GM23248 (cell line): Measurements from ENCODE around the gene GSTT2. TPM values are rescaled to one million over a fixed set of nuclear protein-coding genes. Genes with fewer than 3 reads are reported as not detected.
"Not testable (repeated sequence)": the region's sequence is repeated elsewhere in the genome, so short reads cannot be mapped to it uniquely, and the experiment has no call there.

Source experiments
- DNase-seq: peaks from one replicate; pipeline ENCODE4 v3.0.0-alpha.2; 2015
- H2AFZ ChIP-seq: fragments of 200-600 bp; sonication (generic); 2 replicates; pipeline ENCODE4 v1.6.1; 2016; ENCODE audit warnings: antibody characterized with exemption
- H3F3A ChIP-seq: fragments of 200-600 bp; sonication (generic); 2 replicates; pipeline ENCODE4 v1.6.1; 2016; ENCODE audit warnings: mild to moderate bottlenecking, antibody characterized with exemption, mixed run types; ENCODE audit not compliant: insufficient read depth
- H3K27ac ChIP-seq: fragments of 200-600 bp; sonication (generic); 2 replicates; pipeline ENCODE4 v1.5.1; 2016; ENCODE audit warnings: mild to moderate bottlenecking
- H3K27me3 ChIP-seq: fragments of 200-600 bp; sonication (generic); replicated peaks from 2 replicates; pipeline ENCODE4 v1.6.1; 2016; ENCODE audit warnings: mild to moderate bottlenecking; ENCODE audit not compliant: insufficient read depth
- H3K36me3 ChIP-seq: fragments of 200-600 bp; sonication (generic); 2 replicates; pipeline ENCODE4 v1.6.1; 2016; ENCODE audit warnings: low read depth, mild to moderate bottlenecking
- H3K4me1 ChIP-seq: fragments of 200-600 bp; sonication (generic); 2 replicates; pipeline ENCODE4 v1.6.1; 2016; ENCODE audit warnings: mild to moderate bottlenecking; ENCODE audit not compliant: insufficient read depth
- H3K4me2 ChIP-seq: fragments of 200-600 bp; sonication (generic); one replicate; pipeline ENCODE4 v1.6.1; 2016; ENCODE audit warnings: mild to moderate bottlenecking; ENCODE audit not compliant: unreplicated experiment
- H3K4me3 ChIP-seq: fragments of 200-600 bp; sonication (generic); 2 replicates; pipeline ENCODE4 v1.5.1; 2016; ENCODE audit warnings: mild to moderate bottlenecking
- H3K79me2 ChIP-seq: fragments of 200-600 bp; sonication (generic); 2 replicates; pipeline ENCODE4 v1.6.1; 2016; ENCODE audit warnings: mild to moderate bottlenecking; ENCODE audit not compliant: insufficient read depth
- H3K9ac ChIP-seq: fragments of 200-600 bp; sonication (generic); 2 replicates; pipeline ENCODE4 v1.6.1; 2016; ENCODE audit warnings: mild to moderate bottlenecking
- H3K9me2 ChIP-seq: fragments of 200-600 bp; sonication (generic); 2 replicates; pipeline ENCODE4 v1.6.1; 2016; ENCODE audit warnings: mixed run types, mild to moderate bottlenecking, moderate library complexity; ENCODE audit not compliant: insufficient read depth
- H3K9me3 ChIP-seq: fragments of 200-600 bp; sonication (generic); one replicate; pipeline ENCODE4 v1.6.1; 2017; ENCODE audit warnings: low read depth
- H4K20me1 ChIP-seq: fragments of 200-600 bp; sonication (generic); 2 replicates; pipeline ENCODE4 v1.6.0; 2016; ENCODE audit not compliant: insufficient read depth
- EZH2 ChIP-seq: fragments of 200-600 bp; sonication (generic); IDR thresholded peaks from 2 replicates; pipeline ENCODE4 v1.6.1; 2018; ENCODE audit warnings: antibody characterized with exemption, mild to moderate bottlenecking; ENCODE audit not compliant: insufficient read depth, poor library complexity, severe bottlenecking
- EZH2phosphoT487 ChIP-seq: fragments of 200-600 bp; sonication (generic); IDR thresholded peaks from 2 replicates; pipeline ENCODE4 v1.6.1; 2018; ENCODE audit warnings: antibody characterized with exemption, moderate library complexity, mild to moderate bottlenecking, low read depth; ENCODE audit not compliant: insufficient read depth
- WGBS, 2 experiments: methylation state at CpG; one replicate each; pipeline ENCODE4 v1.1.6; 2015 to 2017; ENCODE audit warnings: low lambda C conversion rate in 2 of 2, low coverage in 1 of 2; ENCODE audit errors: missing lambda C conversion rate in 2 of 2; 5-methylcytosine and 5-hydroxymethylcytosine counted together
- in situ Hi-C: fragments of 300-500 bp; cut with MboI; formaldehyde crosslinking; loops from 2 replicates; pipeline ENCODE4 v1.15.0; 2020
- polyA plus RNA-seq: library from polyadenylated mRNA; unstranded; fragments of >200 nt; fragmentation: Nextera tagmentation; extraction: Ambion mirVana; gene quantifications from 2 replicates; pipeline ENCODE4 v1.2.1, GENCODE V29; 2016
- total RNA-seq: library from RNA; depleted of rRNA; stranded (reverse); fragments of >200 nt; shearing (Covaris generic); gene quantifications from 2 replicates; pipeline ENCODE4 v1.2.3, GENCODE V29; 2014

GSTT2 gene
- total and polyA plus RNA-seq, 2 experiments from 2014 or later, result 0.65 to 1.2 TPM

GRCh38 chr22:23974836-23975352 lies 5.0 kb upstream of the GSTT2 start:
- H4K20me1 ChIP-seq, H3K27ac ChIP-seq, H3F3A ChIP-seq, H3K4me2 ChIP-seq, H3K9me3 ChIP-seq, H3K4me1 ChIP-seq, H3K36me3 ChIP-seq, H3K27me3 ChIP-seq, DNase-seq, H3K4me3 ChIP-seq, H3K9ac ChIP-seq, H3K9me2 ChIP-seq, H2AFZ ChIP-seq, in situ Hi-C loops: not testable (repeated sequence)
- H3K79me2 ChIP-seq, result peaks cover 21% of the 10 kb centered on the region
- 23 to 29% methylated on average over 7 to 11 of the region's 27 CpGs for WGBS, 2 experiments

- H3K4me3 ChIP-seq, H3F3A ChIP-seq, H3K27me3 ChIP-seq, H2AFZ ChIP-seq, H3K4me2 ChIP-seq, DNase-seq, H3K27ac ChIP-seq, in situ Hi-C loops, H3K4me1 ChIP-seq, H4K20me1 ChIP-seq, H3K36me3 ChIP-seq, H3K79me2 ChIP-seq, H3K9me2 ChIP-seq, H3K9ac ChIP-seq, H3K9me3 ChIP-seq: not testable (repeated sequence)
- 75 to 80% methylated on average over 4 to 6 of the region's 12 CpGs for WGBS, 2 experiments
Measured at GRCh38 chr22:23977304-23977703, 2.6 kb upstream of the GSTT2 start.

GRCh38 chr22:23980567-23980966 lies 633 bp downstream of the GSTT2 start:
- H3K4me1 ChIP-seq, H3K4me2 ChIP-seq, H3K27me3 ChIP-seq, H3K27ac ChIP-seq, H3K9me3 ChIP-seq, H3K36me3 ChIP-seq, H3K9me2 ChIP-seq, H2AFZ ChIP-seq, DNase-seq, H3K79me2 ChIP-seq, H4K20me1 ChIP-seq, in situ Hi-C loops, H3K9ac ChIP-seq, H3F3A ChIP-seq, H3K4me3 ChIP-seq: not testable (repeated sequence)
- 20 to 60% methylated on average over 1 to 4 of the region's 7 CpGs for WGBS, 2 experiments

GRCh38 chr22:23984430-23984829 lies 4.5 kb downstream of the GSTT2 start:
- in situ Hi-C loops, result no loop called here
- Histone ChIP-seq H3K9me3 (no peaks in the 10 kb centered on the region), H4K20me1 (no peaks in the 10 kb centered on the region)

GRCh38 chr22:23986089-23986488 lies 6.2 kb downstream of the GSTT2 start:
- H3K79me2 ChIP-seq, H3K4me3 ChIP-seq, H3K4me2 ChIP-seq, H2AFZ ChIP-seq, H3K36me3 ChIP-seq, H3F3A ChIP-seq, H3K27ac ChIP-seq, H3K27me3 ChIP-seq, H3K9me3 ChIP-seq, H3K9ac ChIP-seq, DNase-seq, H3K9me2 ChIP-seq, H3K4me1 ChIP-seq, in situ Hi-C loops, H4K20me1 ChIP-seq: not testable (repeated sequence)
- 88 to 90% methylated on average over 7 to 8 of the region's 8 CpGs for WGBS, 2 experiments

More at GRCh38 chr22:23984430-23984829, 4.5 kb downstream of the GSTT2 start:
- no peak overlapping the region for H3K27ac ChIP-seq
- H3K4me3 ChIP-seq, result no peak overlapping the region
- H3K4me1 ChIP-seq, result no peaks in the 10 kb centered on the region
- H3K9ac ChIP-seq, result no peak overlapping the region
- TF ChIP-seq EZH2 (no peak), EZH2phosphoT487 (no peak)
- H3F3A ChIP-seq, result no peaks in the 10 kb centered on the region
- H3K36me3 ChIP-seq, result no peaks in the 10 kb centered on the region
- peak; percentile 30 for DNase-seq
- H3K4me2 ChIP-seq, result no peak overlapping the region
- H3K9me2 ChIP-seq, result no peaks in the 10 kb centered on the region
- WGBS, 2 experiments, result 11 to 47% methylated on average over 4 to 6 of the region's 6 CpGs
- H3K27me3 ChIP-seq, result no peaks in the 10 kb centered on the region
- H2AFZ ChIP-seq, result no peak overlapping the region
- no peaks in the 10 kb centered on the region for H3K79me2 ChIP-seq

GRCh38 chr22:23986538-23987178 lies 6.7 kb downstream of the GSTT2 start:
- H3K4me2 ChIP-seq, in situ Hi-C loops, H3K27me3 ChIP-seq, H4K20me1 ChIP-seq, H3K4me1 ChIP-seq, H3K79me2 ChIP-seq, H3K36me3 ChIP-seq, H3K9me2 ChIP-seq, H2AFZ ChIP-seq, H3K9ac ChIP-seq, H3K27ac ChIP-seq, H3F3A ChIP-seq, H3K9me3 ChIP-seq, H3K4me3 ChIP-seq, DNase-seq: not testable (repeated sequence)
- 67 to 71% methylated on average over 3 to 4 of the region's 4 CpGs for WGBS, 2 experiments

GRCh38 chr22:23989583-23990244 lies 9.8 kb downstream of the GSTT2 start:
- in situ Hi-C loops, H4K20me1 ChIP-seq, H3K4me3 ChIP-seq, H2AFZ ChIP-seq, H3K9ac ChIP-seq, H3K27me3 ChIP-seq, H3K36me3 ChIP-seq, H3K9me3 ChIP-seq, H3K4me2 ChIP-seq, H3K79me2 ChIP-seq, H3K9me2 ChIP-seq, H3F3A ChIP-seq, H3K27ac ChIP-seq, H3K4me1 ChIP-seq: not testable (repeated sequence)
- peak; percentile 28 for DNase-seq
- WGBS, 2 experiments, result 92 to 96% methylated on average over 2 of the region's 3 CpGs
